Vagina (tissue), 2 donors: ENCODE data around the gene RYR1. TPM values are rescaled to one million over a fixed set of nuclear protein-coding genes. Genes with fewer than 3 reads are reported as not detected.
A peak's percentile ranks its signal among the peaks of the same experiment; 100 is the strongest.
"Not testable (repeated sequence)": the region's sequence is repeated elsewhere in the genome, so short reads cannot be mapped to it uniquely, and the experiment has no call there.

Experiments used
- DNase-seq, 2 donors: peaks; one replicate each; pipeline ENCODE4 v3.0.0-alpha.2; 2017; ENCODE audit errors: extremely low spot score in 2 of 2
- H3K27ac ChIP-seq: fragments of 200-600 bp; sonication (generic); one replicate; pipeline ENCODE4 v1.5.1; 2019
- H3K27me3 ChIP-seq: fragments of 200-600 bp; sonication (generic); one replicate; pipeline ENCODE4 v1.5.1; 2019
- H3K36me3 ChIP-seq, 2 donors: fragments of 200-600 bp; sonication (generic); one replicate each; pipeline ENCODE4 v1.5.1; 2017 to 2019
- H3K4me1 ChIP-seq: fragments of 200-600 bp; sonication (generic); one replicate; pipeline ENCODE4 v1.5.1; 2019
- H3K4me3 ChIP-seq, 2 donors: fragments of 200-600 bp; sonication (generic); 1 replicate in 1 of 2; 2 replicates in 1 of 2; pipeline ENCODE4 v1.5.1; 2016 to 2019
- H3K9me3 ChIP-seq: fragments of 200-600 bp; sonication (generic); one replicate; pipeline ENCODE4 v1.5.1; 2019
- POLR2A ChIP-seq, 2 donors: fragments of 450-650 bp; IDR thresholded peaks; one replicate each; pipeline ENCODE4 v1.6.1; 2017; ENCODE audit warnings: antibody characterized with exemption in 2 of 2, mild to moderate bottlenecking in 2 of 2, moderate library complexity in 2 of 2
- POLR2AphosphoS5 ChIP-seq, 2 donors: sonication (generic); formaldehyde crosslinking; IDR thresholded peaks; one replicate each; pipeline ENCODE4 v1.9.0; 2017; ENCODE audit warnings: antibody characterized with exemption in 2 of 2, mild to moderate bottlenecking in 2 of 2, low read depth in 1 of 2; ENCODE audit not compliant: insufficient read depth in 1 of 2
- intact Hi-C: fragments of 100-400 bp; cut with DNase I; formaldehyde crosslinking; loops from one replicate; pipeline ENCODE4 v1.15.1; 2023
- total RNA-seq: library from RNA; depleted of rRNA; stranded (reverse); fragments of >200 nt; gene quantifications from one replicate; pipeline ENCODE4 v1.2.3, GENCODE V29; 2016
- TF ChIP-seq, protein P1 (sequence below), 3 experiments: fragments of 450-650 bp in 2 of 3; fragments of 200-600 bp in 1 of 3; sonication (generic) in 1 of 3; IDR thresholded peaks; one replicate each; pipeline ENCODE4 v1.5.1; 2017 to 2019; ENCODE audit warnings: antibody characterized with exemption in 3 of 3, mild to moderate bottlenecking in 2 of 3, moderate library complexity in 2 of 3

Gene RYR1
- total RNA-seq, 1 donor from 2014 or later = 1.5 TPM

DNA sequence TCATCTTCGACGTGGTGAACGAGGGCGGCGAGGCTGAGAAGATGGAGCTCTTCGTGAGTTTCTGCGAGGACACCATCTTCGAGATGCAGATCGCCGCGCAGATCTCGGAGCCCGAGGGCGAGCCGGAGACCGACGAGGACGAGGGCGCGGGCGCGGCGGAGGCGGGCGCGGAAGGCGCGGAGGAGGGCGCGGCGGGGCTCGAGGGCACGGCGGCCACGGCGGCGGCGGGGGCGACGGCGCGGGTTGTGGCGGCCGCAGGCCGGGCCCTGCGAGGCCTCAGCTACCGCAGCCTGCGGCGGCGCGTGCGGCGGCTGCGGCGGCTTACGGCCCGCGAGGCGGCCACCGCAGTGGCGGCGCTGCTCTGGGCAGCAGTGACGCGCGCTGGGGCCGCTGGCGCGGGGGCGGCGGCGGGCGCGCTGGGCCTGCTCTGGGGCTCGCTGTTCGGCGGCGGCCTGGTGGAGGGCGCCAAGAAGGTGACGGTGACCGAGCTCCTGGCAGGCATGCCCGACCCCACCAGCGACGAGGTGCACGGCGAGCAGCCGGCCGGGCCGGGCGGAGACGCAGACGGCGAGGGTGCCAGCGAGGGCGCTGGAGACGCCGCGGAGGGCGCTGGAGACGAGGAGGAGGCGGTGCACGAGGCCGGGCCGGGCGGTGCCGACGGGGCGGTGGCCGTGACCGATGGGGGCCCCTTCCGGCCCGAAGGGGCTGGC lies 131.6 kb downstream of the RYR1 start:
- Histone ChIP-seq H3K27me3 (no peaks in the 10 kb centered on the region), H3K27ac (no peak overlapping the region)
- intact Hi-C loops = no loop called here

DNA sequence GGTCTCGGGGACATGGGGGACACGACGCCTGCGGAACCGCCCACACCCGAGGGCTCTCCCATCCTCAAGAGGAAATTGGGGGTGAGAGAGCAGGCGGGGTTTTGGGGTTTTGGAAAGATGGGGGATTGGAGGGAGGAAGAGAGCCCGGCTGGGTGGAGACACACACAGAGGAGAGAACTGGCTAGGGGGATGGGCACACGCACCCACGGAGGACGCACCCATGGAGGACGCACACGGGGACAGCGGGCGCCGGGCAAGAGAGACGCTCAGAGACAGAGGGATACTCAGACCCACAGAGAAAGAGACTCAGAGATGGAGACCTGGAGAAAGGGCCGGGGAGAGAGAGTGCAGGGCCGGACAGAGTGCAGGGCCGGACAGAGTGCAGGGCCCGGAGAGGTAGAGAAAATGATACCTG lies 132.2 kb downstream of the RYR1 start:
- intact Hi-C loops = no loop called here
- Histone ChIP-seq H3K9me3 (no peaks in the 10 kb centered on the region), H3K36me3 (no peaks in the 10 kb centered on the region), H3K4me1 (no peaks in the 10 kb centered on the region), H3K27me3 (no peaks in the 10 kb centered on the region), H3K27ac (no peak overlapping the region), H3K4me3 (peak overlapping the region; percentile 22 to 36)
- DNase-seq = no peak
- TF ChIP-seq, protein P1, sequence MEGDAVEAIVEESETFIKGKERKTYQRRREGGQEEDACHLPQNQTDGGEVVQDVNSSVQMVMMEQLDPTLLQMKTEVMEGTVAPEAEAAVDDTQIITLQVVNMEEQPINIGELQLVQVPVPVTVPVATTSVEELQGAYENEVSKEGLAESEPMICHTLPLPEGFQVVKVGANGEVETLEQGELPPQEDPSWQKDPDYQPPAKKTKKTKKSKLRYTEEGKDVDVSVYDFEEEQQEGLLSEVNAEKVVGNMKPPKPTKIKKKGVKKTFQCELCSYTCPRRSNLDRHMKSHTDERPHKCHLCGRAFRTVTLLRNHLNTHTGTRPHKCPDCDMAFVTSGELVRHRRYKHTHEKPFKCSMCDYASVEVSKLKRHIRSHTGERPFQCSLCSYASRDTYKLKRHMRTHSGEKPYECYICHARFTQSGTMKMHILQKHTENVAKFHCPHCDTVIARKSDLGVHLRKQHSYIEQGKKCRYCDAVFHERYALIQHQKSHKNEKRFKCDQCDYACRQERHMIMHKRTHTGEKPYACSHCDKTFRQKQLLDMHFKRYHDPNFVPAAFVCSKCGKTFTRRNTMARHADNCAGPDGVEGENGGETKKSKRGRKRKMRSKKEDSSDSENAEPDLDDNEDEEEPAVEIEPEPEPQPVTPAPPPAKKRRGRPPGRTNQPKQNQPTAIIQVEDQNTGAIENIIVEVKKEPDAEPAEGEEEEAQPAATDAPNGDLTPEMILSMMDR (IDR thresholded peaks at IDR 0.05) = no peak
- TF ChIP-seq POLR2AphosphoS5 (IDR thresholded peaks at IDR 0.05; ENCODE audit: insufficient read depth in 1 of 2, low read depth in 1 of 2) (no peak), POLR2A (IDR thresholded peaks at IDR 0.05) (no peak)

More for the DNA sequence above, 131.6 kb downstream of the RYR1 start:
- TF ChIP-seq POLR2AphosphoS5 (IDR thresholded peaks at IDR 0.05; ENCODE audit: insufficient read depth in 1 of 2, low read depth in 1 of 2) (no peak), POLR2A (IDR thresholded peaks at IDR 0.05) (no peak)
- TF ChIP-seq, protein P1 (IDR thresholded peaks at IDR 0.05) = no peak
- no peaks in the 10 kb centered on the region for H3K36me3 ChIP-seq
- no peaks in the 10 kb centered on the region for H3K4me1 ChIP-seq
- peak overlapping the region; percentile 22 to 36 for H3K4me3 ChIP-seq
- DNase-seq = no peak
- no peaks in the 10 kb centered on the region for H3K9me3 ChIP-seq

DNA sequence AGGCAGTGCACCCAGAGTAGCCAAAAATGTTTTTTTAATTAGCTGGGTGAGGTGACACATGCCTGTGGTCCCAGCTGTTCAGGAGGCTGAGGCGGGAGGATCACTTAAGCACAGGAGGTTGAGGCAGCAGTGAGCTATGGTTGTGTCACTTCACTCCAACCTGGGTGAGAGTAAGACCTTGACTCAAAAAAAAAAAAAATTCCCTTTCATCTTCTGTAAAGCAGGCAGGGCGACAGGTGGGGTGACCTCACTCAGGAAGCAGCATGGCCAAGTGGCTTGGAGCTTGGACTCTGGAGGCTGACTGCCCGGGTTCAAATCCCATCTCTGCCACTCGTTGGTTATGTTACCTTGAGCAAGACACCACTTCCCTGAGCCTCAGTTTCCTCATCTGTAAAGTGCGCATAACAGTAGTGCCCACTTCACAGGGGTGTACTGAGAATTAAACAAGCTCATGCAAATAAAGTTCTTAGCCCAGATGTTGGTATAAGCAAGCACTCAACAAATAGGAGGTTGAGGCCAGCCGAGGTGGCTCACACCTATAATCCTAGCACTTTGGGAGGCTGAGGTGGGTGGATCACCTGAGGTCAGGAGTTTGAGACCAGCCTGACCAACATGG lies 136.0 kb downstream of the RYR1 start:
- Histone ChIP-seq H3K27me3 (no peaks in the 10 kb centered on the region), H3K4me3 (no peak overlapping the region), H3K9me3 (no peaks in the 10 kb centered on the region), H3K4me1 (no peaks in the 10 kb centered on the region), H3K27ac (no peak overlapping the region), H3K36me3 (no peaks in the 10 kb centered on the region)
- DNase-seq = no peak
- TF ChIP-seq, protein P1 (IDR thresholded peaks at IDR 0.05) = no peak
- TF ChIP-seq POLR2A (IDR thresholded peaks at IDR 0.05) (no peak), POLR2AphosphoS5 (IDR thresholded peaks at IDR 0.05; ENCODE audit: insufficient read depth in 1 of 2, low read depth in 1 of 2) (no peak)
- intact Hi-C loops = no loop called here

DNA sequence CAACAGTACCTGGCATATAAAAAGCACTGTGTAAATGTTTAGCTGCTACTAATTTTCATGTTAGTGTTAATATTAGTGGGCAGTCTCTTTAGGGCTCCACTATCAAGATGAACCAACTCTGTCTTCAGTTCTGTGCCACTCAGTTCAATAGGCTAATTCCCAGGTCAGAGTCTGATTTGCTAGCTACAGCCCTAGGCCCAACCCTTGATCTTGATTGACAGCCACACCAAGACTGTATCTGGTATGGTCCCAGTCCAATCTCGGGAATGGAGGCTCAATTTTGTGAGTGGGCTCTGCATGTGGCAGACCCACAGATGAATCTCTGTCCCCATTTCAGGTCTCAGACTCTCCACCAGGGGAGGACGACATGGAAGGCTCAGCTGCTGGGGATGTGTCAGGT lies 138.2 kb downstream of the RYR1 start:
- Histone ChIP-seq H3K27ac (no peak overlapping the region), H3K27me3 (no peaks in the 10 kb centered on the region)
- TF ChIP-seq POLR2A (IDR thresholded peaks at IDR 0.05) (no peak), POLR2AphosphoS5 (IDR thresholded peaks at IDR 0.05; ENCODE audit: insufficient read depth in 1 of 2, low read depth in 1 of 2) (no peak)
- TF ChIP-seq, protein P1 (IDR thresholded peaks at IDR 0.05) = no peak

DNA sequence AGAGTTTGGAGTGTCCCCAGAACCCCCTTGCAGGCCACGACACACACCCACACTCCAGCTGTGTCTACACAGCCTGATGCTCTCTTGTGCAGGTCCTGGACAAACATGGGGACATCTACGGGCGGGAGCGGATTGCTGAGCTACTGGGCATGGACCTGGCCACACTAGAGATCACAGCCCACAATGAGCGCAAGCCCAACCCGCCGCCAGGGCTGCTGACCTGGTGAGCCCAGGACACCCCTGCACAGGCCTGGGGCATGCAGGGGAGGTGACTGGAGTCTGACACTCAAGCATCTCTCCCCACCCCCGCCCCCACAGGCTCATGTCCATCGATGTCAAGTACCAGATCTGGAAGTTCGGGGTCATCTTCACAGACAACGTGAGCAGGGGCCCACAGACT lies 144.3 kb downstream of the RYR1 start:
- Histone ChIP-seq H3K4me1 (no peaks in the 10 kb centered on the region), H3K36me3 (no peaks in the 10 kb centered on the region), H3K27ac (no peak overlapping the region), H3K27me3 (no peaks in the 10 kb centered on the region), H3K4me3 (no peak overlapping the region), H3K9me3 (no peaks in the 10 kb centered on the region)
- DNase-seq = no peak
- intact Hi-C loops = no loop called here
- TF ChIP-seq POLR2AphosphoS5 (IDR thresholded peaks at IDR 0.05; ENCODE audit: insufficient read depth in 1 of 2, low read depth in 1 of 2) = no peak
- TF ChIP-seq, protein P1 (IDR thresholded peaks at IDR 0.05) = no peak
- TF ChIP-seq POLR2A (IDR thresholded peaks at IDR 0.05) = no peak

More for the DNA sequence above, 138.2 kb downstream of the RYR1 start:
- no peak overlapping the region for H3K4me3 ChIP-seq
- H3K36me3 ChIP-seq = no peaks in the 10 kb centered on the region
- H3K4me1 ChIP-seq = no peaks in the 10 kb centered on the region
- no peak for DNase-seq
- H3K9me3 ChIP-seq = no peaks in the 10 kb centered on the region
- intact Hi-C loops = no loop called here

DNA sequence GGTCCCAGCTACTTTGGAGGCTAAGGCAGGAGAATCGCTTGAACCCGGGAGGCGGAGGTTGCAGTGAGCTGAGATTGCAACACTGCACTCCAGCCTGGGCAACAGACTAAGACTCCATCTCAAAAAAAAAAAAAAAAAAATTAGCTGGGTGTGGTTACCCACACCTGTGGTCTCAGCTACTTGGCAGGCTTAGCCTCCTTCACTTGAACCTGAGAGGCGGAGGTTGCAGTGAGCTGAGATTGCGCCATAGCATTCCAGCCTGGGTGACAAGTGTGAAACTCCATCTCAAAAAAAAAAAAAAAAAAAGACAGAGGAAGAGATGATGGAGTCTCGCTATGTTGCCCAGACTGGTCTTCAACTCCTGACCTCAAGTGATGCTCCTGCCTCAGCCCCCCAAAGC lies 145.8 kb downstream of the RYR1 start:
- H3K27ac ChIP-seq, H3K4me3 ChIP-seq, H3K4me1 ChIP-seq, intact Hi-C loops, H3K27me3 ChIP-seq, H3K9me3 ChIP-seq, DNase-seq, H3K36me3 ChIP-seq: not testable (repeated sequence)
